ENCODE results near the gene POU2F1.

DNA sequence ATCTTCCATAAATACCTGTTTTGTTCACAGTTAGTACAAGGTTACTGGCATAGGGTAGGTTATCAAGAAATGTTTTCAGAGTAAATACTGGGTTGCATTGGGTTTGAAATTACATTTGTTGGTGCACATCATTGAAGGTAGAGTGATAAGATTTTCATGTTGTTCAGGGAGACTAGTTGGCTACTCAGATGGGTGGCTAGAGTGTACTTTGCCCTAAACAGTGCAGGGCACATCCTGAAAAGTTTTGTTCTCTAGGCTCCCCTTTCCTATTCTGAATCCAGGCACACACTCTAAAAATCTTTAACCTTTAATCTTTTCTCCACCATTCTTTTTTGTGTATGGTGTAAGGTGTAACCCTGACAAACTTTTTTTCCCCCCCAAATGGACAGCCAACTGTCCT lies 18.0 kb downstream of the POU2F1 start:
- TF ChIP-seq, protein P1, sequence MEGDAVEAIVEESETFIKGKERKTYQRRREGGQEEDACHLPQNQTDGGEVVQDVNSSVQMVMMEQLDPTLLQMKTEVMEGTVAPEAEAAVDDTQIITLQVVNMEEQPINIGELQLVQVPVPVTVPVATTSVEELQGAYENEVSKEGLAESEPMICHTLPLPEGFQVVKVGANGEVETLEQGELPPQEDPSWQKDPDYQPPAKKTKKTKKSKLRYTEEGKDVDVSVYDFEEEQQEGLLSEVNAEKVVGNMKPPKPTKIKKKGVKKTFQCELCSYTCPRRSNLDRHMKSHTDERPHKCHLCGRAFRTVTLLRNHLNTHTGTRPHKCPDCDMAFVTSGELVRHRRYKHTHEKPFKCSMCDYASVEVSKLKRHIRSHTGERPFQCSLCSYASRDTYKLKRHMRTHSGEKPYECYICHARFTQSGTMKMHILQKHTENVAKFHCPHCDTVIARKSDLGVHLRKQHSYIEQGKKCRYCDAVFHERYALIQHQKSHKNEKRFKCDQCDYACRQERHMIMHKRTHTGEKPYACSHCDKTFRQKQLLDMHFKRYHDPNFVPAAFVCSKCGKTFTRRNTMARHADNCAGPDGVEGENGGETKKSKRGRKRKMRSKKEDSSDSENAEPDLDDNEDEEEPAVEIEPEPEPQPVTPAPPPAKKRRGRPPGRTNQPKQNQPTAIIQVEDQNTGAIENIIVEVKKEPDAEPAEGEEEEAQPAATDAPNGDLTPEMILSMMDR (conservative IDR thresholded peaks at IDR 0.05; ENCODE audit: low read depth, low read length): no peak
- no peak for TF ChIP-seq EZH2 (IDR thresholded peaks at IDR 0.05; ENCODE audit: borderline replicate concordance, low read depth, low read length, poor library complexity, severe bottlenecking)
